Stimulated activated naive CD8-positive, alpha-beta T cell treated with anti-CD3 and anti-CD28 coated beads, Interleukin-15, amount 100 ng/mL, for 72 hours (primary cell): ENCODE measurements around the gene CEBPE.
A peak's percentile ranks its signal among the peaks of the same experiment; 100 is the strongest.

Source experiments
- ATAC-seq: fragments of 150-1000 bp; cut with Tn5 transposase; 2 replicates; pipeline ENCODE4 v1.10.0; 2021; ENCODE audit warnings: mild to moderate bottlenecking, moderate library complexity
- DNase-seq, 2 donors: peaks; one replicate each; pipeline ENCODE4 v3.0.0; 2021 to 2022
- H3K27ac Mint-ChIP-seq, 2 donors: one replicate each; pipeline ENCODE4 v1.8.0; 2022; ENCODE audit warnings: mild to moderate bottlenecking in 2 of 2, mixed read lengths in 2 of 2, moderate library complexity in 2 of 2
- H3K27me3 Mint-ChIP-seq: one replicate; pipeline ENCODE4 v1.8.0; 2022; ENCODE audit warnings: mixed read lengths
- H3K4me1 Mint-ChIP-seq: one replicate; pipeline ENCODE4 v1.8.0; 2022; ENCODE audit warnings: mild to moderate bottlenecking, mixed read lengths
- H3K4me3 Mint-ChIP-seq, 2 donors: one replicate each; pipeline ENCODE4 v1.8.0; 2022; ENCODE audit warnings: mild to moderate bottlenecking in 2 of 2, mixed read lengths in 2 of 2, moderate library complexity in 1 of 2
- H3K9me3 Mint-ChIP-seq, 2 donors: one replicate each; pipeline ENCODE4 v1.8.0; 2022; ENCODE audit warnings: mixed read lengths in 2 of 2

Gene CEBPE

GRCh38 chr14:23118506-23119362 is at the start of gene CEBPE:
CEBPE (minus strand) TSS chr14:23119255; CDS start chr14:23119091, 164 bp downstream.
- no peaks in the 10 kb centered on the region for H3K27me3 Mint-ChIP-seq
- H3K9me3 Mint-ChIP-seq, result no peaks in the 10 kb centered on the region
- H3K4me1 Mint-ChIP-seq, result peaks cover 56% of the 10 kb centered on the region
- ATAC-seq (peak; percentile 28), DNase-seq (no peak)
- peak within 1 kb of the TSS; percentile 71 to 73 for H3K4me3 Mint-ChIP-seq
- peak within 1 kb of the TSS; percentile 71 to 91 for H3K27ac Mint-ChIP-seq

GRCh38 chr14:23168246-23168645 is 49.2 kb upstream of the CEBPE start:
- H3K4me1 Mint-ChIP-seq, result peaks cover 18% of the 10 kb centered on the region
- DNase-seq, result no peak
- no peak overlapping the region for H3K27ac Mint-ChIP-seq
- H3K9me3 Mint-ChIP-seq, result no peaks in the 10 kb centered on the region
- no peak for ATAC-seq
- no peaks in the 10 kb centered on the region for H3K27me3 Mint-ChIP-seq
- H3K4me3 Mint-ChIP-seq, result no peak overlapping the region

GRCh38 chr14:23167116-23167847 is 48.2 kb upstream of the CEBPE start:
- H3K27ac Mint-ChIP-seq, result no peak overlapping the region
- H3K9me3 Mint-ChIP-seq, result no peaks in the 10 kb centered on the region
- H3K27me3 Mint-ChIP-seq, result no peaks in the 10 kb centered on the region
- DNase-seq (no peak), ATAC-seq (no peak)
- H3K4me3 Mint-ChIP-seq, result no peak overlapping the region
- H3K4me1 Mint-ChIP-seq, result peaks cover 18% of the 10 kb centered on the region

- Mint-ChIP-seq H3K4me3 (no peak overlapping the region), H3K27me3 (no peaks in the 10 kb centered on the region), H3K4me1 (peaks cover 24% of the 10 kb centered on the region), H3K27ac (no peak overlapping the region), H3K9me3 (no peaks in the 10 kb centered on the region)
- ATAC-seq (no peak), DNase-seq (no peak)
Measured at GRCh38 chr14:23164949-23165348, 45.9 kb upstream of the CEBPE start.

- no peak overlapping the region for H3K27ac Mint-ChIP-seq
- H3K9me3 Mint-ChIP-seq, result no peaks in the 10 kb centered on the region
- ATAC-seq (no peak), DNase-seq (no peak)
- H3K27me3 Mint-ChIP-seq, result no peaks in the 10 kb centered on the region
- peaks cover 24% of the 10 kb centered on the region for H3K4me1 Mint-ChIP-seq
- H3K4me3 Mint-ChIP-seq, result no peak overlapping the region
Measured at GRCh38 chr14:23164250-23164649, 45.2 kb upstream of the CEBPE start.

GRCh38 chr14:23163830-23164229 is 44.8 kb upstream of the CEBPE start:
- ATAC-seq (no peak), DNase-seq (no peak)
- Mint-ChIP-seq H3K4me3 (no peak overlapping the region), H3K4me1 (peaks cover 24% of the 10 kb centered on the region), H3K27ac (no peak overlapping the region), H3K27me3 (no peaks in the 10 kb centered on the region), H3K9me3 (no peaks in the 10 kb centered on the region)

GRCh38 chr14:23162800-23163199 is 43.7 kb upstream of the CEBPE start:
- Mint-ChIP-seq H3K27ac (no peak overlapping the region), H3K4me1 (peaks cover 24% of the 10 kb centered on the region), H3K27me3 (no peaks in the 10 kb centered on the region), H3K4me3 (no peak overlapping the region), H3K9me3 (no peaks in the 10 kb centered on the region)
- ATAC-seq (no peak), DNase-seq (no peak)

GRCh38 chr14:23162005-23162404 is 43.0 kb upstream of the CEBPE start:
- no peaks in the 10 kb centered on the region for H3K9me3 Mint-ChIP-seq
- H3K4me3 Mint-ChIP-seq, result peak overlapping the region in 1 of 2 donors; percentile 5
- DNase-seq (no peak), ATAC-seq (no peak)
- H3K27me3 Mint-ChIP-seq, result no peaks in the 10 kb centered on the region
- peak overlapping the region in 1 of 2 donors; percentile 43 for H3K27ac Mint-ChIP-seq
- H3K4me1 Mint-ChIP-seq, result peaks cover 24% of the 10 kb centered on the region

- no peak for DNase-seq
- no peak for ATAC-seq
- peaks cover 24% of the 10 kb centered on the region for H3K4me1 Mint-ChIP-seq
- H3K9me3 Mint-ChIP-seq, result no peaks in the 10 kb centered on the region
- H3K4me3 Mint-ChIP-seq, result no peak overlapping the region
- H3K27ac Mint-ChIP-seq, result peak overlapping the region in 1 of 2 donors; percentile 20
- H3K27me3 Mint-ChIP-seq, result no peaks in the 10 kb centered on the region
Measured at GRCh38 chr14:23160924-23161522, 42.0 kb upstream of the CEBPE start.

- ATAC-seq (no peak), DNase-seq (no peak)
- no peaks in the 10 kb centered on the region for H3K9me3 Mint-ChIP-seq
- no peak overlapping the region for H3K27ac Mint-ChIP-seq
- H3K4me3 Mint-ChIP-seq, result no peak overlapping the region
- H3K27me3 Mint-ChIP-seq, result no peaks in the 10 kb centered on the region
- H3K4me1 Mint-ChIP-seq, result peaks cover 33% of the 10 kb centered on the region
Measured at GRCh38 chr14:23159532-23159931, 40.5 kb upstream of the CEBPE start.

GRCh38 chr14:23158779-23159178 is 39.7 kb upstream of the CEBPE start:
- no peaks in the 10 kb centered on the region for H3K9me3 Mint-ChIP-seq
- peaks cover 41% of the 10 kb centered on the region for H3K4me1 Mint-ChIP-seq
- no peak for ATAC-seq
- H3K27ac Mint-ChIP-seq, result no peak overlapping the region
- no peaks in the 10 kb centered on the region for H3K27me3 Mint-ChIP-seq
- H3K4me3 Mint-ChIP-seq, result no peak overlapping the region
- no peak for DNase-seq

- H3K4me1 Mint-ChIP-seq, result peaks cover 24% of the 10 kb centered on the region
- H3K9me3 Mint-ChIP-seq, result no peaks in the 10 kb centered on the region
- ATAC-seq, result no peak
- no peak overlapping the region for H3K4me3 Mint-ChIP-seq
- no peak overlapping the region for H3K27ac Mint-ChIP-seq
- DNase-seq, result no peak
- no peaks in the 10 kb centered on the region for H3K27me3 Mint-ChIP-seq
Measured at GRCh38 chr14:23154964-23155587, 36.0 kb upstream of the CEBPE start.

GRCh38 chr14:23153851-23154796 is 35.1 kb upstream of the CEBPE start:
- ATAC-seq (no peak), DNase-seq (no peak)
- H3K9me3 Mint-ChIP-seq, result no peaks in the 10 kb centered on the region
- H3K27ac Mint-ChIP-seq, result peak overlapping the region; percentile 4 to 15
- H3K27me3 Mint-ChIP-seq, result no peaks in the 10 kb centered on the region
- H3K4me1 Mint-ChIP-seq, result peaks cover 24% of the 10 kb centered on the region
- H3K4me3 Mint-ChIP-seq, result peak overlapping the region in 1 of 2 donors; percentile 25

GRCh38 chr14:23151342-23151741 is 32.3 kb upstream of the CEBPE start:
- H3K27me3 Mint-ChIP-seq, result no peaks in the 10 kb centered on the region
- H3K27ac Mint-ChIP-seq, result no peak overlapping the region
- H3K4me3 Mint-ChIP-seq, result no peak overlapping the region
- H3K9me3 Mint-ChIP-seq, result no peaks in the 10 kb centered on the region
- DNase-seq (no peak), ATAC-seq (no peak)
- H3K4me1 Mint-ChIP-seq, result peaks cover 29% of the 10 kb centered on the region

- DNase-seq, result no peak
- peak overlapping the region in 1 of 2 donors; percentile 7 for H3K27ac Mint-ChIP-seq
- H3K4me3 Mint-ChIP-seq, result no peak overlapping the region
- peaks cover 27% of the 10 kb centered on the region for H3K4me1 Mint-ChIP-seq
- no peaks in the 10 kb centered on the region for H3K9me3 Mint-ChIP-seq
- ATAC-seq, result no peak
- H3K27me3 Mint-ChIP-seq, result no peaks in the 10 kb centered on the region
Measured at GRCh38 chr14:23149745-23150144, 30.7 kb upstream of the CEBPE start.
